LNCAP (cell line): Measurements from ENCODE around the gene PGS1.

ENCODE experiments used
- CTCF ChIP-seq: fragments of 450-650 bp; IDR thresholded peaks from 2 replicates; pipeline ENCODE4 v1.5.1; 2017; ENCODE audit warnings: mild to moderate bottlenecking

Gene PGS1

GRCh38 chr17:78449983-78450595 lies 71.6 kb downstream of the PGS1 start:
- no peak for TF ChIP-seq CTCF

GRCh38 chr17:78450696-78451345 lies 72.4 kb downstream of the PGS1 start:
- TF ChIP-seq CTCF = no peak

- TF ChIP-seq CTCF = no peak
Measured at GRCh38 chr17:78451753-78452152, 73.3 kb downstream of the PGS1 start.

- no peak for TF ChIP-seq CTCF
Measured at GRCh38 chr17:78454346-78454745, 75.9 kb downstream of the PGS1 start.

GRCh38 chr17:78458091-78458490 lies 79.6 kb downstream of the PGS1 start:
- no peak for TF ChIP-seq CTCF

GRCh38 chr17:78458736-78459335 lies 80.4 kb downstream of the PGS1 start:
- TF ChIP-seq CTCF = no peak

GRCh38 chr17:78459696-78460095 lies 81.2 kb downstream of the PGS1 start:
- TF ChIP-seq CTCF = no peak
